Endothelial cell of umbilical vein (primary cell): ENCODE measurements around the gene SLC66A2. TPM values are rescaled to one million over a fixed set of nuclear protein-coding genes. Genes with fewer than 3 reads are reported as not detected.

Experiments
- BruUV-seq: library from RNA; stranded (reverse); fragments of 400-500 nt; replicated peaks from 2 replicates; lab custom pipeline; 2021; lab: Mats Ljungman, UMichigan
- CTCF ChIA-PET: fragments of 300-600, 350-600 bp; sonication (Branson Sonifier 250); formaldehyde crosslinking; loops from one replicate; lab custom pipeline; 2021; ENCODE audit warnings: antibody characterized with exemption, inconsistent platforms; lab: Charles Lee
- POLR2A ChIA-PET: fragments of 300-600, 350-600 bp; sonication (Branson Sonifier 250); formaldehyde crosslinking; loops from one replicate; lab custom pipeline; 2021; ENCODE audit warnings: antibody characterized with exemption, inconsistent platforms; lab: Charles Lee
- DNase-seq: peaks from one replicate; pipeline ENCODE4 v3.0.0-alpha.2; 2011; ENCODE audit warnings: low read depth, low spot score
- FAIRE-seq: peaks from 2 replicates; lab custom pipeline; 2011; peaks lifted over from hg19 to GRCh38; lab: Jason Lieb, UNC
- H2AFZ ChIP-seq: 2 replicates; pipeline ENCODE4 v1.6.0; 2012; ENCODE audit warnings: low read depth, low read length, control low read depth, inconsistent platforms
- H3K27ac ChIP-seq: 2 replicates; pipeline ENCODE4 v1.5.1; 2011; ENCODE audit warnings: low read depth, mild to moderate bottlenecking, control low read depth, low read length, moderate library complexity; ENCODE audit not compliant: insufficient read depth
- H3K27me3 ChIP-seq, 2 experiments: 2 replicates each; pipeline versions ENCODE4 v1.6.0 to v1.6.1; 2011; ENCODE audit warnings: low read length in 2 of 2, mixed read lengths in 1 of 2; ENCODE audit not compliant: control insufficient read depth in 2 of 2, insufficient read depth in 2 of 2
- H3K36me3 ChIP-seq, 2 experiments: 2 replicates in 1 of 2; 3 replicates in 1 of 2; pipeline ENCODE4 v1.5.1; 2011; ENCODE audit warnings: low read length in 2 of 2, mild to moderate bottlenecking in 1 of 2, moderate library complexity in 1 of 2; ENCODE audit not compliant: control insufficient read depth in 2 of 2, insufficient read depth in 2 of 2; ENCODE audit errors: extremely low read depth in 1 of 2
- H3K4me1 ChIP-seq: 3 replicates; pipeline ENCODE4 v1.5.1; 2011; ENCODE audit warnings: mild to moderate bottlenecking, low read length; ENCODE audit not compliant: control insufficient read depth, insufficient read depth; ENCODE audit errors: extremely low read depth
- H3K4me2 ChIP-seq: 2 replicates; pipeline ENCODE4 v1.6.1; 2011; ENCODE audit warnings: low read length, control low read depth, mixed read lengths; ENCODE audit not compliant: insufficient read depth
- H3K4me3 ChIP-seq, 3 experiments: fragments of 200-600 bp in 1 of 3; sonication (generic), shearing (Covaris generic) in 1 of 3; replicated peaks in 1 of 3; 2 replicates each; pipeline ENCODE4 v1.5.1; 2011 to 2016; ENCODE audit warnings: control low read depth in 3 of 3, low read length in 3 of 3, mild to moderate bottlenecking in 2 of 3, inconsistent platforms in 1 of 3, low read depth in 1 of 3, moderate library complexity in 1 of 3; ENCODE audit not compliant: insufficient read depth in 1 of 3
- H3K79me2 ChIP-seq: 2 replicates; pipeline ENCODE4 v1.6.0; 2012; ENCODE audit warnings: low read length, inconsistent platforms; ENCODE audit not compliant: control insufficient read depth, insufficient read depth
- H3K9ac ChIP-seq: replicated peaks from 2 replicates; pipeline ENCODE3; 2011; ENCODE audit warnings: low read length, control low read depth; ENCODE audit not compliant: insufficient read depth; ENCODE audit errors: extremely low read depth
- H3K9me1 ChIP-seq: replicated peaks from 3 replicates; pipeline ENCODE4 v1.6.0; 2011; ENCODE audit warnings: mild to moderate bottlenecking, low read length; ENCODE audit not compliant: control insufficient read depth, insufficient read depth; ENCODE audit errors: extremely low read depth
- H3K9me3 ChIP-seq: replicated peaks from 2 replicates; pipeline ENCODE4 v1.5.1; 2012; ENCODE audit warnings: low read length, inconsistent platforms; ENCODE audit not compliant: control insufficient read depth, insufficient read depth
- H4K20me1 ChIP-seq: replicated peaks from 2 replicates; pipeline ENCODE3; 2011; ENCODE audit warnings: mild to moderate bottlenecking, low read length; ENCODE audit not compliant: control insufficient read depth, insufficient read depth; ENCODE audit errors: extremely low read depth
- EZH2 ChIP-seq: IDR thresholded peaks from 2 replicates; pipeline ENCODE4 v1.6.1; 2012; ENCODE audit warnings: borderline replicate concordance, low read depth, mild to moderate bottlenecking, moderate library complexity, low read length, inconsistent platforms; ENCODE audit not compliant: severe bottlenecking
- FOS ChIP-seq: IDR thresholded peaks from 2 replicates; pipeline ENCODE4 v1.6.1; 2011; ENCODE audit warnings: mild to moderate bottlenecking, low read length, moderate library complexity, borderline replicate concordance; ENCODE audit not compliant: insufficient read depth
- GATA2 ChIP-seq: IDR thresholded peaks from 2 replicates; pipeline ENCODE4 v1.7.0; 2011; ENCODE audit warnings: low read depth, mild to moderate bottlenecking, moderate library complexity, mixed read lengths, low read length; ENCODE audit not compliant: insufficient read length, insufficient read depth
- JUN ChIP-seq: IDR thresholded peaks from 2 replicates; pipeline ENCODE4 v1.6.1; 2011; ENCODE audit warnings: borderline replicate concordance, low read depth; ENCODE audit not compliant: insufficient read length, insufficient read depth
- MAX ChIP-seq: IDR thresholded peaks from 2 replicates; pipeline ENCODE4 v1.6.1; 2011; ENCODE audit not compliant: insufficient read depth, insufficient read length
- POLR2A ChIP-seq: IDR thresholded peaks from 2 replicates; pipeline ENCODE4 v1.6.1; 2012; ENCODE audit warnings: low read depth, mild to moderate bottlenecking, control low read depth, low read length
- dilution Hi-C: fragments of 300-500 bp; cut with MboI; formaldehyde crosslinking; loops from one replicate; pipeline ENCODE4 v1.15.0; 2019; ENCODE audit warnings: low sequenced_read_pairs; ENCODE audit not compliant: extremely low pct_ligation_motif_present
- intact Hi-C: fragments of 100-400 bp; cut with micrococcal nuclease; formaldehyde crosslinking; loops from one replicate; pipeline ENCODE4 v1.10.0; 2022
- polyA plus RNA-seq, 4 experiments: library from polyadenylated mRNA; depleted of rRNA in 3 of 4; stranded (reverse) in 3 of 4; unstranded in 1 of 4; fragments of >200 nt; gene quantifications; 2 replicates each; pipeline versions ENCODE4 v1.2.1 to v1.2.3, GENCODE V29; 2011 to 2012; ENCODE audit warnings: missing spikeins in 1 of 4
- total RNA-seq: library from RNA; stranded (reverse); gene quantifications from 2 replicates; pipeline ENCODE4 v1.2.3, GENCODE V29; 2021
- TF ChIP-seq, protein P1 (sequence below), 2 donors: IDR thresholded peaks; 1 replicate in 1 of 2; 2 replicates in 1 of 2; pipeline ENCODE4 v1.5.1; 2011; ENCODE audit warnings: low read length in 2 of 2, mild to moderate bottlenecking in 2 of 2, moderate library complexity in 2 of 2, control low read depth in 1 of 2, inconsistent platforms in 1 of 2, low read depth in 1 of 2; ENCODE audit not compliant: insufficient read depth in 1 of 2; ENCODE audit errors: extremely low read depth in 1 of 2

The SLC66A2 gene
- total and polyA plus RNA-seq, 2 donors (not counting 3 experiments of a cell fraction or from before 2014, with no cell fraction given): 32.5 to 37.1 TPM

GRCh38 chr18:79931475-79931874 lies 20.0 kb downstream of the SLC66A2 start:
- H2AFZ ChIP-seq: no peak overlapping the region
- peaks cover 2% of the 10 kb centered on the region for H3K9me3 ChIP-seq
- no peak overlapping the region for H3K27ac ChIP-seq
- no peaks in the 10 kb centered on the region for H4K20me1 ChIP-seq
- peaks cover 0 to 19% of the 10 kb centered on the region in 2 experiments for H3K36me3 ChIP-seq
- dilution Hi-C loops: no loop called here
- FAIRE-seq (no peak), DNase-seq (no peak)
- no peak overlapping the region for H3K4me2 ChIP-seq
- H3K4me3 ChIP-seq: no peak overlapping the region
- H3K9ac ChIP-seq: no peak overlapping the region
- H3K27me3 ChIP-seq: no peaks in the 10 kb centered on the region
- intact Hi-C loops: no loop called here
- H3K9me1 ChIP-seq: no peaks in the 10 kb centered on the region
- no peaks in the 10 kb centered on the region for H3K4me1 ChIP-seq
- peaks cover 29% of the 10 kb centered on the region for H3K79me2 ChIP-seq
- no TSS peak for BruUV-seq
- TF ChIP-seq FOS (no peak), JUN (no peak), POLR2A (no peak), GATA2 (no peak), EZH2 (no peak), MAX (no peak)
- TF ChIP-seq, protein P1, sequence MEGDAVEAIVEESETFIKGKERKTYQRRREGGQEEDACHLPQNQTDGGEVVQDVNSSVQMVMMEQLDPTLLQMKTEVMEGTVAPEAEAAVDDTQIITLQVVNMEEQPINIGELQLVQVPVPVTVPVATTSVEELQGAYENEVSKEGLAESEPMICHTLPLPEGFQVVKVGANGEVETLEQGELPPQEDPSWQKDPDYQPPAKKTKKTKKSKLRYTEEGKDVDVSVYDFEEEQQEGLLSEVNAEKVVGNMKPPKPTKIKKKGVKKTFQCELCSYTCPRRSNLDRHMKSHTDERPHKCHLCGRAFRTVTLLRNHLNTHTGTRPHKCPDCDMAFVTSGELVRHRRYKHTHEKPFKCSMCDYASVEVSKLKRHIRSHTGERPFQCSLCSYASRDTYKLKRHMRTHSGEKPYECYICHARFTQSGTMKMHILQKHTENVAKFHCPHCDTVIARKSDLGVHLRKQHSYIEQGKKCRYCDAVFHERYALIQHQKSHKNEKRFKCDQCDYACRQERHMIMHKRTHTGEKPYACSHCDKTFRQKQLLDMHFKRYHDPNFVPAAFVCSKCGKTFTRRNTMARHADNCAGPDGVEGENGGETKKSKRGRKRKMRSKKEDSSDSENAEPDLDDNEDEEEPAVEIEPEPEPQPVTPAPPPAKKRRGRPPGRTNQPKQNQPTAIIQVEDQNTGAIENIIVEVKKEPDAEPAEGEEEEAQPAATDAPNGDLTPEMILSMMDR (IDR thresholded peaks at IDR 0.05; ENCODE audit: extremely low read depth in 1 of 2, insufficient read depth in 1 of 2, low read depth in 1 of 2, low read length in 2 of 2): no peak
- CTCF ChIA-PET: no interaction called here
- POLR2A ChIA-PET: no interaction called here
